HCT116 (cell line): ENCODE measurements around the gene PPP4R2. TPM values are rescaled to one million over a fixed set of nuclear protein-coding genes. Genes with fewer than 3 reads are reported as not detected.

ENCODE experiments used
- ATAC-seq: fragments of 200-7000 bp; cut with Tn5 transposase; 2 replicates; pipeline ENCODE4 v1.9.1; 2020; ENCODE audit warnings: mild to moderate bottlenecking, moderate library complexity
- BruUV-seq: library from RNA; stranded (reverse); fragments of 400-500 nt; replicated peaks from 2 replicates; lab custom pipeline; 2021; lab: Mats Ljungman, UMichigan
- CTCF ChIA-PET: fragments of 300-600 bp; sonication (Branson Sonifier 250); formaldehyde crosslinking; loops from one replicate; lab custom pipeline; 2021; ENCODE audit warnings: antibody characterized with exemption; lab: Charles Lee
- POLR2A ChIA-PET: fragments of 300-600, 350-600 bp; sonication (Branson Sonifier 250); formaldehyde crosslinking; loops from one replicate; lab custom pipeline; 2021; ENCODE audit warnings: antibody characterized with exemption; lab: Charles Lee
- RAD21 ChIA-PET, 2 experiments: fragments of 300-600 bp; sonication (Branson Sonifier 250); formaldehyde crosslinking; loops; one replicate each; lab custom pipeline; 2023; ENCODE audit warnings: low total read pairs in 2 of 2; ENCODE audit not compliant: uncharacterized antibody in 2 of 2, unreplicated experiment in 2 of 2, low non-redundant PET in 1 of 2; lab: Charles Lee
- DNase-seq: peaks from one replicate; pipeline ENCODE4 v3.0.0-alpha.2; 2010; ENCODE audit warnings: low read depth, low spot score
- H2AFZ ChIP-seq: fragments of 200-600 bp; shearing (Covaris generic), sonication (generic); 2 replicates; pipeline ENCODE4 v1.6.1; 2017; ENCODE audit warnings: low read depth, mixed run types, mixed read lengths, antibody characterized with exemption, low read length; ENCODE audit not compliant: poor library complexity, severe bottlenecking
- H3K27ac ChIP-seq: 2 replicates; pipeline ENCODE4 v1.5.1; 2012; ENCODE audit warnings: low read depth, low read length
- H3K27me3 ChIP-seq: fragments of 200-600 bp; sonication (generic); 2 replicates; pipeline ENCODE4 v1.6.1; 2016; ENCODE audit warnings: mixed run types, low read length, mixed read lengths; ENCODE audit not compliant: insufficient read depth
- H3K36me3 ChIP-seq, 2 experiments: fragments of 200-500 bp in 1 of 2; fragments of 200-600 bp in 1 of 2; sonication (Bioruptor generic) in 1 of 2; sonication (generic) in 1 of 2; 2 replicates each; pipeline versions ENCODE4 v1.5.1 to v1.6.1; 2014 to 2016; ENCODE audit warnings: low read length in 2 of 2, inconsistent platforms in 1 of 2, mixed read lengths in 1 of 2, mixed run types in 1 of 2; ENCODE audit not compliant: insufficient read depth in 2 of 2, control insufficient read depth in 1 of 2
- H3K4me1 ChIP-seq, 2 experiments: fragments of 200-600 bp in 1 of 2; sonication (generic) in 1 of 2; 2 replicates each; pipeline versions ENCODE4 v1.5.1 to v1.6.1; 2012 to 2017; ENCODE audit warnings: low read length in 2 of 2, inconsistent platforms in 1 of 2, mild to moderate bottlenecking in 1 of 2, mixed read lengths in 1 of 2, mixed run types in 1 of 2, moderate library complexity in 1 of 2; ENCODE audit not compliant: insufficient read depth in 2 of 2, control insufficient read depth in 1 of 2
- H3K4me2 ChIP-seq: fragments of 200-600 bp; sonication (generic); 2 replicates; pipeline ENCODE4 v1.6.1; 2017; ENCODE audit warnings: mixed run types, low read length, mixed read lengths
- H3K4me3 ChIP-seq, 2 experiments: fragments of 200-600 bp in 1 of 2; sonication (generic) in 1 of 2; replicated peaks in 1 of 2; 2 replicates each; pipeline ENCODE4 v1.5.1; 2011 to 2016; ENCODE audit warnings: low read length in 2 of 2, control low read depth in 1 of 2, low read depth in 1 of 2, mild to moderate bottlenecking in 1 of 2, mixed read lengths in 1 of 2, mixed run types in 1 of 2
- H3K79me2 ChIP-seq: fragments of 200-600 bp; sonication (generic); 2 replicates; pipeline ENCODE4 v1.6.1; 2017; ENCODE audit warnings: mild to moderate bottlenecking, mixed run types, low read length, moderate library complexity, mixed read lengths; ENCODE audit not compliant: insufficient read depth
- H3K9ac ChIP-seq: fragments of 200-600 bp; sonication (generic); 2 replicates; pipeline ENCODE4 v1.6.1; 2016; ENCODE audit warnings: low read length, mixed read lengths
- H3K9me2 ChIP-seq: fragments of 200-600 bp; sonication (generic), shearing (Covaris generic); 2 replicates; pipeline ENCODE4 v1.6.1; 2017; ENCODE audit warnings: mixed run types, mild to moderate bottlenecking, moderate library complexity; ENCODE audit not compliant: insufficient read depth
- H3K9me3 ChIP-seq, 2 experiments: fragments of 200-500 bp in 1 of 2; fragments of 200-600 bp in 1 of 2; sonication (Bioruptor generic) in 1 of 2; sonication (generic) in 1 of 2; 2 replicates each; pipeline ENCODE4 v1.6.1; 2014 to 2017; ENCODE audit warnings: low read length in 2 of 2, mixed read lengths in 2 of 2, inconsistent platforms in 1 of 2, low read depth in 1 of 2, mild to moderate bottlenecking in 1 of 2, mixed run types in 1 of 2, moderate library complexity in 1 of 2; ENCODE audit not compliant: control insufficient read depth in 1 of 2, insufficient read depth in 1 of 2
- H4K20me1 ChIP-seq: fragments of 200-600 bp; sonication (generic), shearing (Covaris generic); 2 replicates; pipeline ENCODE4 v1.6.1; 2017; ENCODE audit warnings: mixed run types, mild to moderate bottlenecking, moderate library complexity; ENCODE audit not compliant: insufficient read depth
- CBX3 ChIP-seq: IDR thresholded peaks from 2 replicates; pipeline ENCODE4 v1.6.1; 2012; ENCODE audit warnings: low read depth
- CEBPB ChIP-seq: IDR thresholded peaks from 2 replicates; pipeline ENCODE4 v1.6.1; 2012; ENCODE audit warnings: low read depth
- EGR1 ChIP-seq: IDR thresholded peaks from 2 replicates; pipeline ENCODE4 v1.6.1; 2012; ENCODE audit warnings: low read depth
- ELF1 ChIP-seq: IDR thresholded peaks from 2 replicates; pipeline ENCODE4 v1.6.1; 2012; ENCODE audit warnings: low read depth, borderline replicate concordance
- EZH2phosphoT487 ChIP-seq: fragments of 200-600 bp; IDR thresholded peaks from 2 replicates; pipeline ENCODE4 v1.6.1; 2018; ENCODE audit warnings: antibody characterized with exemption, borderline replicate concordance
- FOSL1 ChIP-seq: IDR thresholded peaks from 2 replicates; pipeline ENCODE4 v1.6.1; 2012; ENCODE audit warnings: low read depth
- JUND ChIP-seq: IDR thresholded peaks from 2 replicates; pipeline ENCODE4 v1.6.1; 2012
- POLR2A ChIP-seq: IDR thresholded peaks from 2 replicates; pipeline ENCODE4 v1.7.0; 2011; ENCODE audit warnings: borderline replicate concordance; ENCODE audit not compliant: insufficient read depth, insufficient read length; ENCODE audit errors: extremely low read depth
- POLR2AphosphoS5 ChIP-seq: IDR thresholded peaks from 2 replicates; pipeline ENCODE4 v1.6.1; 2011; ENCODE audit warnings: mild to moderate bottlenecking, low read depth, low read length, moderate library complexity
- REST ChIP-seq: IDR thresholded peaks from 2 replicates; pipeline ENCODE4 v1.6.1; 2012; ENCODE audit warnings: low read depth
- SIN3A ChIP-seq: IDR thresholded peaks from 2 replicates; pipeline ENCODE4 v1.6.1; 2012; ENCODE audit warnings: low read depth
- SP1 ChIP-seq: IDR thresholded peaks from 2 replicates; pipeline ENCODE4 v1.6.1; 2012; ENCODE audit warnings: low read depth
- SRF ChIP-seq: IDR thresholded peaks from 2 replicates; pipeline ENCODE4 v1.6.1; 2012; ENCODE audit warnings: low read depth
- YY1 ChIP-seq: IDR thresholded peaks from 2 replicates; pipeline ENCODE4 v1.6.1; 2011; ENCODE audit warnings: low read length, low read depth, moderate library complexity, mild to moderate bottlenecking; ENCODE audit not compliant: insufficient replicate concordance; ENCODE audit errors: extremely low read depth
- intact Hi-C: fragments of 100-400 bp; cut with micrococcal nuclease; formaldehyde crosslinking; loops from 2 replicates; pipeline ENCODE4 v1.10.0; 2022
- total RNA-seq: library from RNA; stranded (reverse); gene quantifications from one replicate; pipeline ENCODE4 v1.2.1, GENCODE V29; 2021; ENCODE audit not compliant: unreplicated experiment

Gene PPP4R2
- total RNA-seq, 1 experiment from 2014 or later, result 72.5 TPM

GRCh38 chr3:72957297-72957696 lies 39.3 kb upstream of the PPP4R2 start (continued):
- TF ChIP-seq SP1 (no peak), ELF1 (no peak)

DNA sequence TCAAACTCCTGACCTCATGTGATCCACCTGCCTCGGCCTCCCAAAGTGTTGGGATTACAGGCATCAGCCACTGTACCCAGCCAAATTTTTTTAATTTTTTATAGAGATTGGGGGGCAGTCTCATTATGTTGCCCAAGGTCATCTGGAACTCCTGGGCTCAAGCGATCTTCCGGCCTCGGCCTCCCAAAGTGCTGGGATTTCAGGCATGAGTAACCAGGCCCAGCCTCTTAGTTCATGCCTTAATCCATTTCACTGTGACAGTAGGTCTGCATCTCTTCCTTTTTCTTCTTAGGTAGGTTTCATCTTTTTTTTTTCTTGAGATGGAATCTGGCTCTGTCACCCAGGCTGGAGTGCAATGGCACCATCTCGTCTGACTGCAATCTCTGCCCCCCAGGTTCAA lies 37.3 kb upstream of the PPP4R2 start:
- Histone ChIP-seq H3K4me1 (peaks cover 0 to 5% of the 10 kb centered on the region in 2 experiments; a peak in 1 of 4 replicates), H4K20me1 (no peaks in the 10 kb centered on the region), H3K79me2 (no peaks in the 10 kb centered on the region), H3K27ac (no peak overlapping the region), H2AFZ (no peak overlapping the region), H3K4me2 (no peak overlapping the region), H3K9me3 (no peaks in the 10 kb centered on the region), H3K9ac (no peak overlapping the region), H3K27me3 (no peaks in the 10 kb centered on the region), H3K9me2 (no peaks in the 10 kb centered on the region)
- BruUV-seq, result no TSS peak
- ChIA-PET POLR2A (no interaction called here), RAD21 (no interaction called here)
- no peak for DNase-seq
- no peak for TF ChIP-seq CBX3
- TF ChIP-seq CEBPB, result no peak
- no peak for TF ChIP-seq ELF1
- TF ChIP-seq EGR1, result no peak
- no peak for TF ChIP-seq SRF
- no peak for TF ChIP-seq YY1
- TF ChIP-seq EZH2phosphoT487, result no peak
- no peak for TF ChIP-seq POLR2AphosphoS5
- TF ChIP-seq REST, result no peak
- TF ChIP-seq POLR2A, result no peak
- no peak for TF ChIP-seq SIN3A
- TF ChIP-seq JUND, result no peak
- no peak for TF ChIP-seq SP1
- TF ChIP-seq FOSL1, result no peak
- TF ChIP-seq, all 23 proteins: peak for 0
- CTCF ChIA-PET, result no interaction called here
- Histone ChIP-seq H3K4me3 (no peak overlapping the region), H3K36me3 (no peaks in the 10 kb centered on the region)
- ATAC-seq, result no peak
- intact Hi-C loops, result no loop called here
